Pulmonary artery endothelial cell (primary cell): Measurements from ENCODE around the gene CD82. TPM values are rescaled to one million over a fixed set of nuclear protein-coding genes. Genes with fewer than 3 reads are reported as not detected.
"Not testable (repeated sequence)": the region's sequence is repeated elsewhere in the genome, so short reads cannot be mapped to it uniquely, and the experiment has no call there.

Experiments
- DNase-seq: peaks from one replicate; pipeline ENCODE4 v3.0.0-alpha.2; 2011; ENCODE audit warnings: low read depth, low spot score
- total RNA-seq: library from RNA; depleted of rRNA; stranded (reverse); fragments of >200 nt; gene quantifications from 2 replicates; pipeline ENCODE4 v1.2.3, GENCODE V29; 2014

CD82 gene
- total RNA-seq, 1 donor from 2014 or later: 29.0 TPM

- no peak for DNase-seq
Observed at GRCh38 chr11:44533921-44534711, 31.3 kb upstream of the CD82 start.

- DNase-seq: no peak
Observed at GRCh38 chr11:44535191-44535980, 30.1 kb upstream of the CD82 start.

- no peak for DNase-seq
Observed at GRCh38 chr11:44536788-44537516, 28.5 kb upstream of the CD82 start.

GRCh38 chr11:44537679-44538078 lies 27.8 kb upstream of the CD82 start:
- no peak for DNase-seq

GRCh38 chr11:44538375-44539054 lies 26.9 kb upstream of the CD82 start:
- peak; percentile 13 for DNase-seq

- no peak for DNase-seq
Observed at GRCh38 chr11:44539971-44540370, 25.5 kb upstream of the CD82 start.

- DNase-seq: no peak
Observed at GRCh38 chr11:44540667-44541066, 24.8 kb upstream of the CD82 start.

- no peak for DNase-seq
Observed at GRCh38 chr11:44542372-44542771, 23.1 kb upstream of the CD82 start.

GRCh38 chr11:44546984-44547383 lies 18.5 kb upstream of the CD82 start:
- not testable (repeated sequence) for DNase-seq

GRCh38 chr11:44547534-44547933 lies 17.9 kb upstream of the CD82 start:
- not testable (repeated sequence) for DNase-seq

GRCh38 chr11:44548032-44548695 lies 17.3 kb upstream of the CD82 start:
- no peak for DNase-seq

- DNase-seq: not testable (repeated sequence)
Observed at GRCh38 chr11:44548961-44549749, 16.3 kb upstream of the CD82 start.

GRCh38 chr11:44550123-44550522 lies 15.3 kb upstream of the CD82 start:
- no peak for DNase-seq

- DNase-seq: no peak
Observed at GRCh38 chr11:44551456-44552139, 13.9 kb upstream of the CD82 start.

- DNase-seq: no peak
Observed at GRCh38 chr11:44555031-44555800, 10.2 kb upstream of the CD82 start.

- no peak for DNase-seq
Observed at GRCh38 chr11:44556735-44557409, 8.6 kb upstream of the CD82 start.

GRCh38 chr11:44557464-44557863 lies 8.0 kb upstream of the CD82 start:
- DNase-seq: no peak
